HG02623 (cell line): ENCODE data around the gene ATPAF2.

ENCODE experiments used
- ATAC-seq: cut with Tn5 transposase; IDR thresholded peaks from one replicate; pipeline ENCODE4 v1.9.1; 2021; ENCODE audit warnings: moderate library complexity; ENCODE audit not compliant: unreplicated experiment

Gene ATPAF2

DNA sequence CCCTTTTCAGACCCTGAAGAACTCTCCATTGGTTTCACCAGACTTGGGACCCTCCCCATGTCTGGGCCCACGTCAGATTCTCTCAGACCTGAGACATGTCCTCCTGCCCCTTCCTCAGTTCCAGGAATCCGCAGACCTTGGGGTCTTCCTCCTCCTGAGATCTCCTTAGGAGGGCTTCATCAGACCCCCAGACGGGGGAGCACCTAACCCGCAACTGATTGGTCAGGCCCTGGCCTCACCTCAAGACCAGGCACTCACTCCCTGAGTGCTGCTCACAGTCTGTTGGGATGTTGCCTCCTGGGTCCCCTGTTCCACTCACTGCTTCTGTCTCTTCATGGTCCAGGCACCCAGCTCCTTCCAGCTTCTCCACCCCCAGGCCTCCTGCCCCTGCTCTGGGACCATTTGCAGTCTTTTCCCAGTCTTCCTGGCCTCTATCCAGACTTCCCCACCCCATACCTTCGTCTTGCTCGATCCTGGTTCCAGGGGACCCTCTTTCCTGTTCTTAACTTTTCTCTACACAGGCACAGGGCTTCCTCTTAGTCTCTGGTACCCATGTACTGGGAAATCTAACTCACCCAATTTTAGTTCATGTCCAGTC is 1.4 kb upstream of the ATPAF2 start:
- no peak for ATAC-seq

DNA sequence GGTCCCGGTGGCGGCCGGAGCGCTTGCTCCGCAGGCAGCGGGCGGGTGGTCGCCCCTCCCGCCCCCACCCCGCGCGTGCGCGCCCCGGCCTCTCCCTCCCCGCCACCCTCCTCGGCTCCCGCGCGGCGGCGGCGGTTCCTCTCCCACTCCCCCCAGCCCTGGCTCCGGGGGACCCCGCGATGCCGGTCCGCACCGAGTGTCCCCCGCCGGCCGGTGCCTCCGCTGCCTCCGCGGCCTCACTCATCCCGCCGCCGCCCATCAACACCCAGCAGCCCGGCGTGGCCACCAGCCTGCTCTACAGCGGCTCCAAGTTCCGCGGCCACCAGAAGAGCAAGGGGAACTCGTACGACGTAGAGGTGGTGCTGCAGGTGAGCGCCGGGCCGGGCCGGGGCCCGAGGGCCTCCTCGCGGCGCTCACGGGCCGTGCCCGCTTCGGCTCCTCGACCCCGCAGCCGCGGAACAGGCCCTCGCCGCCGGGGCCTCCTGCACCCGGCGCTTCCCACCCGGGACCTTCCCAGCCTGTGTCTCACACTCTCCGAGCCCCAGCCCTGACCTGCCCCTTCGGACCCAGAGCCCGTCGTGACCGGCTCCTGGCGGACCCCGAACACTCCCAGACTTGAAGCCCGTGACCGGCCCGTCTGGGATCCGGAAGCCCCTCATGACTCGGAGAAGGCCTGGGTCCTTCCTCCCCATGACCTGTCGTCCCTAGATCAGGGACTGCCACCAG is 730 bp upstream of the ATPAF2 start:
- peak; percentile 29 for ATAC-seq

DNA sequence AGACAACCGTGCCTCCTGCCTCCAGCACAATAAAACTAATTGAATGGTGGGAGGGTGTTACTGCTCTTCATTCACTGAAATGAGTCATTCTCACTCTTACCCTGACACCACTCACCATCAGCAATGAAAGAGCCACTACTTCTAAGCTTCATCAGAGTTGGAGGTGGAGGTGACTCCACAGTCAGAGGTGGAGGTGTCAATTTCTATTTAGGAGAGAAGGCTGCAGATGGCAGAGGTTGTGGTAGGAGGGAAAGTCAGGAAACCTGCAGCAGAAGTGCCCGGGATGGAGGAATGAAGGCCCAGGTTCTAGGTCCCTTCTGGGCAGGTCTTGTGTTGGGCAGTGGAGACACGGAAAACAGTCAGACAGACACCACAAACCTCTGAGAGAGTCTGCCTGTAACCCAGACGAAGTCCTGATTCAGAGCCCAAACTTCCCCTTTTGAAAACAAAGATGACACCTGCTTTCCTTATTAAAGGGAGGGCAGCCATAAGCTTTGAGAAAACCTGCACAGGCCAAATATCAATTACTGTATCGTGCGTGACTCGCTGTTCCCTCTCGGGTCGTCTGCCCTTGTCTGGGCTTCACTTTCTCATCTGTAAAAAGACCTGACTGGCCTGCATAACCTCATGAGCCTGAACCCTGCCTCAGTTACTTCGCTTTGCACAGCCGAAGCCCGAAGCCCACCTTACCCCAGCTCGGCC is 668 bp downstream of the ATPAF2 start:
- no peak for ATAC-seq

DNA sequence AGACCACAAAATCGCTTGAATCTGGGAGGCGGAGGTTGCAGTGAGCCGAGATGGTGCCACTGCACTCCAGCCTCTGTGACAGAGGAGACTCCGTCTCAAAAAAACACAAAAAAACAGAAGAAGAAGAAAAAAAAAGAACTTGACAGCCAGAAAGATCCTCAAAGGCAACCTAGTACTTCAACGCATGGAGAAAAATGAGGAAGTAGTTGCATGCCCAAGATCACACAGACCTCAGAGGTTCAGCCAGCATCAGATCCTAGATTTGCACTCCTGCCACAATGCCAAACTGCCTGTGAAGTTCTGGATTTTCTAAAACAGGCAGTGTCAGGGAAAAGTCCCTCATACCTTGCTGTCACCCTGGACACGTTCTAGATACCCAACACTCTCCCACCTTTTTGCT is 1.5 kb downstream of the ATPAF2 start:
- ATAC-seq, result no peak

DNA sequence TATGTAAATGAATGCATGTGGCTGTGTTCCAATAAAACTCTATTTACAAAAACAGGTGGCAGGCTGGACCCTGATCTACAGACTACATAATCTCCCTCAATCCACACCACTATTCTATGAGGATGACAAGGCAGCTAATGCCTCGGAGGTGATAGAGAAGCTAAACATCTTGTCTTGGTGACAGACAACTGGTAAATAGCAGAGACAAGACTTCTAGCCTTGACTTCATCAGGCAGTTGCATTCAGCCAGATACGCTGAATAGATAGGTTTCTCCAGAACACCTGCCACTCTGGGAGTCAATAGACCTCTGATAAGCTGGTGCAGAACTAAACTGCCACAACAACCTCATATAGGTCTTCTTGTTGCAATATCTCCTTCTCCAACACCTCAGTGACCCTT is 3.3 kb downstream of the ATPAF2 start:
- no peak for ATAC-seq

DNA sequence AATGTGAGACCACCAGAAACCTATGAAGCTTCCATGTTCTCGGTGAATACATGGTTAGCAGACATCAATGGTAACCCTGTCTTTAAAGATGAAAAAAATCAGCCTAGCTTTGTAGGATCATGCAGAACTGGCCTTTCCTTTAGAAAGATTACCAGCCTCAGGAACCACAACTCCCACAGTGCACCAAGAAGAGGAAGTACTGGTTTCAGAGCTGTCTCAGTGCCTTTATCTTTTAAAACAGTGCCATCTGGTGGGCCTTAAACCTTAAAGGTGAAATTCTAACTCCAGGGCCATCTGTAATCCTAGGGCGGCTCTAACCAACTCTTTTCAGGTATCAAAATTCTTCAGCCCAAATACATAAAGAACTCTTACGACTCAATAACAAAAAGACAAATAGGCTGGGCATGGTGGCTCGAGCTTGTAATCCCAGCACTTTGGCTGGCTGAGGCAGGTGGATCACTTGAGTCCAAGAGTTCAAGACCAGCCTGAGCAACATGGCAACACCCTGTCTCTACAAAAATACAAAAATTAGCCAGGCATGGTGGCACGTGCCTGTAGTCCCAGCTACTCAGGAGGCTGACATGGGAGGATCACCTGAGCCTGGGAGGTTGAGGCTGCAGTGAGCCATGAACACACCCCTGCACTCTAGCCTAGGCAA is 5.4 kb downstream of the ATPAF2 start:
- ATAC-seq, result peak; percentile 69

DNA sequence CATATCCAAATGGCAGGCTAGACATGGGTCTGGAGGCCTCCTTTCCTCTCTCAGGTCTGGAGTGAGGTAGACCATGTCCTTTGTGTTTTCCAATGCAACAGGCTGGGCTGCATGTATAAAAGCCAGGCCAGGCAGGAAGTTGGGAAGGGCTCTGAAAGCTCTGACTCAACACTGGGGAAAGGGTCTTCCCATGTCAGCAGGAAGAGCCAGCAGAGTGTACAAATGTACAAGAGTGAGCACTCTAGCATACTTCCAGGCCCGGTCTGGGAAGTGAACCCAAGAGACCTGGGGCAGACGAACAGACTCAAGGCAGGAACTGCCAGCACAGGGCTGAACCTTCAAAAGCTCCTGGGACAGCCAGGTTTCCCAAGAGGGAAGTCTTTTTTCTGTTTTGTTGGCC is 7.0 kb downstream of the ATPAF2 start:
- no peak for ATAC-seq

DNA sequence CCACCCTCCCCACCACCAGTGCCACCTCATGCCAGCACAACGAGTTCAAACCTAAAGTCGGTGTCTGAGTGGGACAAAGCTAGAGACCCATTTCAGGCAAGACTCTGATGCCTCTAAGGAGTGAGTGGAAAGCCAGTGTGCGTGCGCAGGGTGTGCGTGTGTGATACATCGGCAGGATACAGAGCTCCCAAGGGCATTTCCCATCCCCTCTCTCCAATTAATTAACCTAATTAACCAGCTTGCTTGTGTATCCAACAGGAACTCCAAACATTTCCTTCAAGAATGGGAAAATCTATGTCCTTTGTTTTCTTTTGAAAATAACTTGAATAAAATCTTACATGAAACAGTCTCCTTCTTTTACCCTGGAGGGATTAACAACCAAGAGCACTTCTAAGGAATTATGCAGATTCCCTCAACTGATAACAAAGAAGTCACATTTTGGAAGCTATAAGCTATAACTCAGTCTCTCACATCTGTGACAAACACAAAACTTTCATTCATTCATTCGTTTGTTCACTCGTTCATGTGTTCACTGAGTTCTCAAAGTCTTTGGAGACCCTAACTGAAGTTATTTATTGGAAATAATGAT is 9.9 kb downstream of the ATPAF2 start:
- no peak for ATAC-seq

DNA sequence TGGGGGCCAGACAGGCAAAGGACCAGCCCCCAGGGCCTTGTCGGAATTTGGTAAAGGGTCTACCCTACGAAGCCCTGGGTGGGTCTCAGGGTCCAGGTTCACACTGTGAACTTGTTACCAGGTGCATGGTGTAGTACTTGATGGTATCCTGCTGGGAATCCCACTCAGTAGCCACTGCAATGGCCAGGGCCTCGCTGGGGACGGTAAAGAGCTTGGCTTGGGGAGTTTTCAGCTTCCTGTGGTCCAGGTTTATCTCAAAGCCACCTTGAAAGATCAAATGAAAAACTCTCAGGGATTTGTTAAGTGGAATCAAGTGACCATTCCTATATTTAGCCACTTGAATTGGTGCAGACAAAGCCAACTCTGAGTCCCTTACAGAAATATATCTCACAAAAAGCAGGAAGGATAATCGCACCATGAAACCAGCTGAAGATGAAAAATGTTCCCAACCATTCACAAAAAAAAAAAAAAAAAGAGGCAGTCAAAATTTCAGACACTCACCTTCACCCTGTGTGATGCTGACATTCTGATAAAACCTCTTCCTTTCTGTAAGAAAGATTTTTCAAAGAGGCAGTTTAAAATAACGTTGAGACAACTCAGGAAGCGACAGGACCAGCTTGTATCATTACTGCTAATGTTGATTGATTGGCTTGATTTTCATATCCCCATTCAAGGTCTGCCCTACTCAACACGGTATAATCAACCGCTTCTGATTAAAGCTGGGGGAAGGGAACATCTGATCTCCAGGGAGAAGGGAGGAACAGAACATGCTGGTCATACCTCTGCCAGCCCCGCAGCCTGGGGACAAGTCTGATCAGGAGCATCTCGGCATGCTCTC is 10.6 kb downstream of the ATPAF2 start:
- ATAC-seq, result no peak

DNA sequence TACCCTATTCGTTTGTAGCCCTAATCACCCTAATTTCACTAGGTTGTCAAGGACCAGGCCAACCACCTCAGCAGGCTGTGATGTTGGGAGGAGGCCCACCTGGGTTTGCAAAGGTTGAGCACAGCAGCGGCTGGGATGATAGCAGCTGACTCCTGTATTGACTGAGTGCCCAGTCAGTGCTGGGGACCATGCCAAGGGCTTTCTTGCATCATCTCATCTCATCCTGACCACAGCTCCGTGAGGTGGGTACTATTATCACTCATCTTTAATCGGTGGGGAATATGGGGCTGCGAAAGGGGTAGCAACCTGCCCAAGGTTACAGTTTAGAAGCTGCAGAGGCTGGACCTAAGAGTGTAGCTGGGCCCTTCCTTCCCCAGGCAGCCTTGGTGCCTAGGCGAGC is 11.7 kb downstream of the ATPAF2 start:
- no peak for ATAC-seq

DNA sequence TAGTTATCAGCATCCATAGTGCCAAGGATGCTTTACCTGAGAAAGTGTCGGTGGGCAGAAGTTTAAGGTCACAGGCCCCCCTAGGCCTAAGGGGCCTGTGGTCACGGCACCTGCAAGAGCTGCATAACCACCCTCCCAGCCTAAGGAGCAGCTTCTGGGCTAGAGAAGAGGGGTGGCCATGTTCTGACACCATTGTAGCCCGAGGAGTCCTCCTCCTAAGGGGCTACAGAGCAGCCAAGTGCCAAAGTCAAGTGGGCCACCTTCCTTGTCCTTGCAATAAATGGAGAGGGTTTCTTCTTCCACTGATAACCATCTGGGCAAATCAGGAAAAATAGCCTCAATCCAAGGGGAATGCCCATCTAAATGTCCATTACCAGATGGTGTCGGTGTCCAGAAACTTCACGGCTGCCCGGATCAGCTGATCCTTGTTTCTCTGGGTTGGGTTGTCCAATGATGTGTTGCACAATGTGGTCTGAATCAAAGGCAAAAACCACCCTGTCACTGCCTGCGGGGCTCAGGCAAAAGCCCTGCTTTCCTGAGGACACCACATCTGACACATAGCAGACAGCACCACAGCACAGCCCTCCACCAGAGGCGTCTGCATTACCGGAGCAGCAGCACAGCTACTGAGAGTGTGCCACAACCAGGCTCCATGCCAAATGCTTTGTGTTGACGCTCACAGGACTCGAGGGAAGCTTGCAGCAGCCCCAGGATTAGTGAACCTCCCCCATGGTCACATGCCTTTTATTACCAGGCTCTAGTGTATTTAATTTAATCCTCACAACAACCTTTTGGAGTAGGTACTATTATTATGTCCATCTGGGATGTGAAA is 12.8 kb downstream of the ATPAF2 start:
- no peak for ATAC-seq

DNA sequence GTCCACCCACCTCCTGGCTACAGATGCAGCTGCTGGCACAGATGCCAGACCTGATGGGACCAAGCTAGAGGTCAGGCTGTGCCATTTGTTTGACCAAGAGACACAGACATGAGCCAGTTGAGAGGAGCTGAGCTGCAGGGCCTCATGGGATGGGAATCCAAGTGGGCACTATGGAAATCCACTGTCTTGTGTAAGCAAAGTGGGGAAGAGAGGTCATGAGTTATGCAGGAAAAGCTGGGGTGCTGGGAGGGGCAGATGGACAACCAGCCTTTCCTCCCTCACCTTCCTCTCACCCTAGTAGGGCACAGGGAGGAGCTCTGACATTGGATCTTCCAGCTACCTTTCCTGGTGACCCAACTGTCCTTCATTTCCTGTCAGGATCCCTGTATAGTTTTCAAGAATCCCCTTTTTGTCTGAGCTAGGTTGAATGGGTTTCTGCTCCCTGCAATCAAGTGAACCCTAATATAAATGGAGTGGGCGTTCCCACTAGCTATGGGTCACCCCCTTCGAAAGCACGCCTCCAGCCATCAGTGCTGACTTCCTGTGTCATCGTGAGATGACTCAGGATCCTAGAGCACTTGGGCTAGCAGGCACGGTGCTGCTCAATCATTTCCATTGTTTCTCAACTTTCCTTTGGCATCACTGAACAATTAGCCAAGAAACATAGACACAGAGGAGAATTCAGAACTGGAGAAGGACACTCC is 13.6 kb downstream of the ATPAF2 start:
- no peak for ATAC-seq

DNA sequence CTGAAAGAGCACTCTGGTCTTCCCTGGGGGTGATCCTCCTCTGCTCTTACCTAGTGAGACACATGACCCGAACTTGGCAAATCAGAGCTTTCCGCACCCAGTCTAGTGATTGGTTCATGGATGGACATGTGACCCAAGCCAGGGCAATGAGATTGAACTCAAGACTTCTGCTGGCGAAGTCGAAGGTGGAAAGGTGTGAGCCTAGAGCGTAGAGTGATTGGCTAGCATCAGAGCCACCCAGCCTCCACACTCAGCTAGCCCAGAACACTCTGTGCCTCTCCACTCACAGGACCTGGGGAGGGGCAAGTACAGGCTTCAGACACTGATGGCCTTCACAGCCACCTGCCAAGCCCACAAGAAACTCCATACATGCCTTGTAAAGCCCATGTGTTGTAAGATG is 17.6 kb downstream of the ATPAF2 start:
- no peak for ATAC-seq

DNA sequence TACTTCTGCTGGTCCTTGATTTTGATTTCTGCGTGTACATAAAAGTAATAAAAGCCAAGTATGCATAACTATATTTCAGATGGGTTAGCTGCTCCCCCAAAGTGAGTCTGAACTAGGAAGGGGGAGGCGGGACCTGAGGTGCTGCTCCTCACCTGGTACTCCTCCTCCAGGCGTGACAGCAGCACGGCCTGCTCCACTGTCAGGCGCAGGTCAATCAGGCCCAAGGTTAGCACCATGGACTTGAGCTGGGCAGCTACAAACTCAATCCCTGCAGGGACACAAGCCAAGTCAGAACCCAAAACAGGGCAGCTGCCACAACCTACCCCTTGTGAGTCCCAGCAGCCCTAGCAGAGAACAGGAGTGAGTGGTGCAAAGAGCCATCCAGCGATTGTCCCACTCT is 18.0 kb downstream of the ATPAF2 start:
- no peak for ATAC-seq

DNA sequence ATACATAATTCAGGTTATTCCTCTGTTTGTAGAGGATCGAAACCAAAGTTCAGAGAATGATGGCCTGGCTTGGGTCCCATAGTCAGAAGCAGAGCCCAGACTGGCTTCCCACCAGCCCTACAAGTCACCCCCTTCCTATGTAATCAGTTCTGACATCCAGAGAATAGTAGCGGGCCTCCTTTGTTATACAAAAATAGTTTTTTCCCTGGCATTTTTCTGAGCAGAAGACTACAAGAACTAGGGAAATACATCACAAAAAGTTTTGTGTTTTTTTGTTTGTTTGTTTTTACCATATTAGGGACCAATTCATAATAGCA is 19.2 kb downstream of the ATPAF2 start:
- ATAC-seq, result no peak

DNA sequence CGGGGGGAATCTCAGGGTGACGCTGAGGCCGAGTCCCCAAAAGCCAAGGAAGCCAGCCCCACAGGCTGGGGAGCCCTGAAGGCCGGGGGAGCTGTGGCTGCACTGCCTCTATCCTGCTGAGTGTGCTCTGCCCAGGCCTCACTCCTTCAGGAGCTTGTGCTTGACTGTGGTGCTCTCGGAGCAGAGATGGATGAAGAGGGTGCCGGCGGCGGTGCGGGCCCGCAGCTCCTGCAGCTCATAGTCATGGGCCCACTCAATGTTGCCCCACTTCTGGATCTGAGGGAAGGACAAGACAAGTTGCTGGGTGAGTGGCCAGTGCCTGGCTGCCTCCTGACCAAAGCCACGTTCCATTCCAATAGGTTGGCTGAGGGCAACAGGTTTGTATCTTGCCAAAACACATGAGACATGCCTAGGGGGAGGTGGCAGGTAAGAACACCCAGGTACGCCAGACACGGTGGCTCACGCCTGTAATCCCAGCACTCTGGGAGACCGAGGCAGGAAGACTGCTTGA is 20.5 kb downstream of the ATPAF2 start:
- ATAC-seq, result no peak

DNA sequence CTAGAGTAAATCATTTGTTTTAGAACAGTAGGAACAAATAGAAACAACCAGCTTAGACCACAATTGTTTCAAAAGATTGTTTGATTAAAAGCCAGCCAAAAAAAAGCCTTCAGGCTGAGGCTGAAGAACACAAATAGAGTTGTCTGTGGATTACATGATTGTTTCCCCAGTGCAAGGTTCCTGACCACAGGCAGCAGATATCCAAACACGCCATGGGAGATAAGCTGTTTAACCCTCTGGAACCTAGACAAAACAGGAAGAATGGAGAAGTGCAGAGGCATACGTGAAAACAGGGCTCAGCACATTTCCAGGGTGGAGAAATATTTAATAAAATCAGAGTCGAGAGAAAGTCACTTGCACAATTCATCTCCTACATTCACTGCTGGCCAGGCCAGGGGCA is 21.0 kb downstream of the ATPAF2 start:
- no peak for ATAC-seq

DNA sequence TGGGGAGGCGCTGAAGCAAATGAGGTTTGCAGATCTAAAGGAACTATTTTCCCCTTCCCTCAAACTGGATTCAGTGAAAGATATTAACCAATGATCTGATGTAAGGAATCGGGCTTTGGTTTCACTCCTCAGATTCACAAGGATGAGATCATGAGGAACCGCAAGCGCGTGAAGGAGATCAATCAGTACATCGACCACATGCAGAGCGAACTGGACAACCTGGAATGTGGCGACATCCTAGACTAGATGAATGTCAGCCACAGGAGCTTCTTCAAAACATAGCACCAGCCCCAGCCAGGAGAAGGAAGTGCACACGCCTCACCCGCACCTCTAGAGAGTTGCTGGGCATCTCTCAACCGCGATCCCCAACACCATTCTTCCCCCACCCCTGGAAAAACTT is 22.5 kb downstream of the ATPAF2 start:
- no peak for ATAC-seq

DNA sequence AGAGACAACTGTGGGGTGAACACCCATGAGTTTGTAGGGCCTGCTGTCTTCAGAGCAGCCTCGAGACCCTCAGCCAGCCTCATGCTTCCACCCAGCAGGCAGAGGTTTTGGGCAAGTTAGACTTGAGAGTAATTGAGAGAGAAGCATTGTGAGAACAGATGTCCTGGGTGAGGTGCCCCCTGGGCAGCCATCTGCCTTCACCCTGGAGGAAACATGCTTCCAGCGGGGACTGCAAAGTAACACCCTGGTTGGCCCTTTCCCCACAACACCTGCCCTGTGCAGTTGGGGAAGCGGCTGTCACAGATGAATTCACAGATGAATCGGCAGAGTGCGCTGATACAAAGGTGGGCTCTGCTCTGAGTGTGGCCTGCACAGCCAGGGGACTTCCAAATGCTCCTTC is 23.4 kb downstream of the ATPAF2 start:
- no peak for ATAC-seq
